Lung (tissue), 12 donors: ENCODE data around the gene PTRHD1. TPM values are rescaled to one million over a fixed set of nuclear protein-coding genes. Genes with fewer than 3 reads are reported as not detected.

Source experiments
- ATAC-seq: fragments of 200-7000 bp; cut with Tn5 transposase; one replicate; pipeline ENCODE4 v1.9.1; 2020; ENCODE audit warnings: moderate number of reproducible peaks; ENCODE audit not compliant: insufficient read depth, low FRiP score
- DNase-seq, 3 donors: peaks; one replicate each; pipeline ENCODE4 v3.0.0-alpha.2; 2013 to 2017
- H3K27ac ChIP-seq, 2 donors: one replicate each; pipeline ENCODE4 v1.5.1; 2013; ENCODE audit warnings: mild to moderate bottlenecking in 2 of 2, moderate library complexity in 2 of 2, control low read depth in 1 of 2, inconsistent platforms in 1 of 2, low read depth in 1 of 2, low read length in 1 of 2
- H3K27me3 ChIP-seq, 3 donors: one replicate each; pipeline ENCODE4 v1.5.1; 2013; ENCODE audit warnings: low read length in 2 of 3; ENCODE audit not compliant: control insufficient read depth in 3 of 3, insufficient read depth in 3 of 3
- H3K36me3 ChIP-seq, 4 donors: one replicate each; pipeline ENCODE4 v1.5.1; 2013; ENCODE audit warnings: low read length in 4 of 4, mild to moderate bottlenecking in 1 of 4, moderate library complexity in 1 of 4; ENCODE audit not compliant: control insufficient read depth in 4 of 4, insufficient read depth in 4 of 4
- H3K4me1 ChIP-seq, 5 donors: one replicate each; pipeline ENCODE4 v1.5.1; 2013; ENCODE audit warnings: low read length in 5 of 5, mild to moderate bottlenecking in 2 of 5, moderate library complexity in 1 of 5; ENCODE audit not compliant: control insufficient read depth in 5 of 5, insufficient read depth in 5 of 5
- H3K4me3 ChIP-seq: one replicate; pipeline ENCODE4 v1.5.1; 2013; ENCODE audit warnings: mild to moderate bottlenecking, control low read depth, moderate library complexity
- H3K9ac ChIP-seq, 2 donors: one replicate each; pipeline ENCODE4 v1.5.1; 2013; ENCODE audit warnings: low read length in 2 of 2, control low read depth in 1 of 2; ENCODE audit not compliant: insufficient read depth in 1 of 2
- H3K9me3 ChIP-seq, 4 donors: one replicate each; pipeline ENCODE4 v1.5.1; 2013; ENCODE audit warnings: low read length in 3 of 4, mild to moderate bottlenecking in 1 of 4, moderate library complexity in 1 of 4; ENCODE audit not compliant: control insufficient read depth in 4 of 4, insufficient read depth in 3 of 4
- WGBS, 2 donors: extraction: QIAGEN DNeasy Blood & Tissue Kit; methylation state at CpG; one replicate each; pipeline ENCODE4 v1.1.7; 2013; 5-methylcytosine and 5-hydroxymethylcytosine counted together
- polyA plus RNA-seq, 2 donors: library from polyadenylated mRNA; stranded (reverse); fragments of 200-250 nt; gene quantifications; one replicate each; pipeline ENCODE4 v1.2.1, GENCODE V29; 2013
- total RNA-seq, 2 donors: library from RNA; depleted of rRNA in 1 of 2; stranded (reverse); fragments of >200 nt in 1 of 2; gene quantifications; one replicate each; pipeline ENCODE4 v1.2.1, GENCODE V29; 2014 to 2021
- TF ChIP-seq, protein P1 (sequence below): IDR thresholded peaks from 2 replicates; pipeline ENCODE4 v1.5.1; 2012; ENCODE audit warnings: mild to moderate bottlenecking; ENCODE audit errors: control extremely low read depth, extremely low read depth
- donor health status: control.
- donor health status: control.
- donor health status: Bipolar disorder and iron deficiency.
- donor health status: healthy.
- donor health status: DM: yes; HTN: yes; CAD: no.

Gene PTRHD1
- total and polyA plus RNA-seq, 4 donors: 22.3 to 39.2 (median 32.3) TPM

DNA sequence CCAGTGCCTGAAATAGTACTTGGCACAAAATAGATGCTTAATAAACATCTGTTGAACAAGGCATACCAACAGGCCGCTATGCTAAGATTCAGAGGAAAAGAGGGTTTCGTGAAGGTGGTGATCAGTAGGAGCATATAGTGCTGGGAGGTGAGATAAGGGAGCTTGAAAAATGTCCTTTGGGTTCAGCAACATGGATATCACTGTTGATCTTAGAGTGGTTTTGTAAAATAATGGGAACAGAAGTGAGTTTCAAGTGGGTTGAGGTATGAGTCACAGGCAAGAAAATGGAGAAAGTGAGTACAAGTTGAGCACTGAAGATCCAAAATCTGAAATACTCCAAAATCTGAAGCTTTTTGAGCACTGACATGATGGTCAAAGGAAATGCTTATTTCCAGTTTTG lies 4.5 kb upstream of the PTRHD1 start:
- Histone ChIP-seq H3K36me3 (peaks cover 0 to 6% (median 0%) of the 10 kb centered on the region in 4 donors), H3K4me3 (no peak overlapping the region), H3K27me3 (no peaks in the 10 kb centered on the region), H3K27ac (no peak overlapping the region), H3K4me1 (peaks cover 0 to 18% (median 3%) of the 10 kb centered on the region in 5 donors), H3K9me3 (no peaks in the 10 kb centered on the region), H3K9ac (no peak overlapping the region)
- TF ChIP-seq, protein P1, sequence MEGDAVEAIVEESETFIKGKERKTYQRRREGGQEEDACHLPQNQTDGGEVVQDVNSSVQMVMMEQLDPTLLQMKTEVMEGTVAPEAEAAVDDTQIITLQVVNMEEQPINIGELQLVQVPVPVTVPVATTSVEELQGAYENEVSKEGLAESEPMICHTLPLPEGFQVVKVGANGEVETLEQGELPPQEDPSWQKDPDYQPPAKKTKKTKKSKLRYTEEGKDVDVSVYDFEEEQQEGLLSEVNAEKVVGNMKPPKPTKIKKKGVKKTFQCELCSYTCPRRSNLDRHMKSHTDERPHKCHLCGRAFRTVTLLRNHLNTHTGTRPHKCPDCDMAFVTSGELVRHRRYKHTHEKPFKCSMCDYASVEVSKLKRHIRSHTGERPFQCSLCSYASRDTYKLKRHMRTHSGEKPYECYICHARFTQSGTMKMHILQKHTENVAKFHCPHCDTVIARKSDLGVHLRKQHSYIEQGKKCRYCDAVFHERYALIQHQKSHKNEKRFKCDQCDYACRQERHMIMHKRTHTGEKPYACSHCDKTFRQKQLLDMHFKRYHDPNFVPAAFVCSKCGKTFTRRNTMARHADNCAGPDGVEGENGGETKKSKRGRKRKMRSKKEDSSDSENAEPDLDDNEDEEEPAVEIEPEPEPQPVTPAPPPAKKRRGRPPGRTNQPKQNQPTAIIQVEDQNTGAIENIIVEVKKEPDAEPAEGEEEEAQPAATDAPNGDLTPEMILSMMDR: no peak
- DNase-seq (no peak), ATAC-seq (no peak)
- 91 to 94% methylated on average over 2 of the region's 2 CpGs for WGBS, 2 donors

DNA sequence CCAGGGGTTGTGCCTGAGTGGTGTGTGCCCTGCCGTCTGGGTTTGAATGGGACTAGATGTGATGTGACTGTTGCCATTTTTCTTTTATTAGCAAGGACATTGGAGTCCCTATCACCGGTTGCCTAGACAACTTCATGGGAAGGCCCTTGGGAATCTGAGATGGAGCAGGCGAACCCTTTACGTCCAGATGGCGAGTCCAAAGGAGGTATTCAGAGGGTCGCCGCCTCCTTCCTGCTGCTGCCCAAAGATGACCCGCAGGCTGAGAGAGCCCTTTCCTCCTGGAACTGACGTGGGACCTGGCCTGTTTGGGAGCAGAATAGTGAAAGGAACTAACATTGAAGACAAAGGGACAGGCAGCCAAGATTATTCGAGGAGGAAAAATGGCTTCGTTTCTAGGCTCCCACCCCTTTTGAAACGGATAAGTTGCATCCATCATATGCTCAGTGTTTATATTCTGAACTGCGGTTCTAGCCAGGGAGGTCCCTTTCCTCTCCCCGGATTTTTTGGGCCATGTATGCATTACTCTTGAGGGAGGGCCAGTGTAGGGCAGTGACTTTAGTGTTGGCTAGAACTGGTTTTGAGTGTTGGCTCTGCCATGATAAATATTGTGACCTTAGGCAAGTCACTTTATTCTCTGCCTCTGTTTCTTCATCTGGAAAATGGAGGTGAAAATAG lies 707 bp upstream of the PTRHD1 start:
- H3K27ac ChIP-seq: no peak overlapping the region
- WGBS, 2 donors: 6 to 8% methylated on average over 14 of the region's 14 CpGs
- ATAC-seq: no peak
- TF ChIP-seq, protein P1: no peak
- peaks cover 0 to 26% (median 6%) of the 10 kb centered on the region in 5 donors for H3K4me1 ChIP-seq
- H3K9ac ChIP-seq: peak overlapping the region; percentile 26 to 56
- peak overlapping the region; percentile 63 for H3K4me3 ChIP-seq
- peak; percentile 31 to 65 (median 53) for DNase-seq
- H3K9me3 ChIP-seq: no peaks in the 10 kb centered on the region
- H3K36me3 ChIP-seq: peaks cover 0 to 3% (median 0%) of the 10 kb centered on the region in 4 donors
- H3K27me3 ChIP-seq: no peaks in the 10 kb centered on the region

DNA sequence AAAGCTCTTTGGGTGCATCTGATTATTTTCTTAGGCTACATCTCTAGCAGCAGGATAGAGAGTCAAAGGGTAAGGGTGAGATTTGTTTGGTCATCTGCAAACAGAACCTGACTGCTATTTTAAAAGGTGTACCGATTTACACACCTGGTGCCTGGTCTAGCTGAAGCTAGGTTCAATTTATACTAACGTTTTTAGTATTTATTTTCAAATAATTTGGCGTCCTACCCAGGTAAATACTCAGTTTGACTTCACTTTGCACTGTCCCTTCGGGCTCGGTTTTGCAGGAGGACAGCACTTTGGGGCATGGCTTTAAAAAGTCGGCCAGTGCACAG lies 683 bp downstream of the PTRHD1 start:
- H3K27me3 ChIP-seq: no peaks in the 10 kb centered on the region
- WGBS, 2 donors: 2% methylated on average over 6 of the region's 6 CpGs
- no peaks in the 10 kb centered on the region for H3K9me3 ChIP-seq
- H3K36me3 ChIP-seq: peaks cover 0 to 3% (median 0%) of the 10 kb centered on the region in 4 donors
- H3K4me3 ChIP-seq: peak overlapping the region; percentile 38
- no peak for ATAC-seq
- TF ChIP-seq, protein P1: no peak
- peak in 2 of 3 donors; percentile 10 to 24 for DNase-seq
- H3K9ac ChIP-seq: peak overlapping the region; percentile 69 to 73
- peak overlapping the region; percentile 93 to 97 for H3K27ac ChIP-seq
- H3K4me1 ChIP-seq: peaks cover 0 to 29% (median 6%) of the 10 kb centered on the region in 5 donors
